AG10803 (cell line): ENCODE measurements around the gene SERPINA9.

Experiments used
- DNase-seq: peaks from one replicate; pipeline ENCODE4 v3.0.0; 2010; ENCODE audit warnings: low read depth
- H3K4me3 ChIP-seq: 2 replicates; pipeline ENCODE4 v1.5.1; 2011; ENCODE audit warnings: mild to moderate bottlenecking, low read length, control low read depth
- CTCF ChIP-seq: conservative IDR thresholded peaks from 2 replicates; pipeline ENCODE4 v1.5.1; 2011; ENCODE audit warnings: mild to moderate bottlenecking, low read length, control low read depth, inconsistent platforms

Gene SERPINA9

GRCh38 chr14:94469261-94469660 is 6.7 kb downstream of the SERPINA9 start:
- TF ChIP-seq CTCF = no peak
- no peak overlapping the region for H3K4me3 ChIP-seq
- no peak for DNase-seq

- no peak for TF ChIP-seq CTCF
- H3K4me3 ChIP-seq = no peak overlapping the region
- no peak for DNase-seq
These were observed 8.1 kb downstream of the SERPINA9 start for GRCh38 chr14:94467728-94468520.

GRCh38 chr14:94466706-94467370 is 9.2 kb downstream of the SERPINA9 start:
- H3K4me3 ChIP-seq = no peak overlapping the region
- DNase-seq = no peak
- no peak for TF ChIP-seq CTCF

- TF ChIP-seq CTCF = no peak
- no peak for DNase-seq
These were observed 11.0 kb downstream of the SERPINA9 start for GRCh38 chr14:94465042-94465441.

GRCh38 chr14:94464290-94464689 is 11.7 kb downstream of the SERPINA9 start:
- H3K4me3 ChIP-seq = no peak overlapping the region
- no peak for DNase-seq
- TF ChIP-seq CTCF = no peak

More at GRCh38 chr14:94465042-94465441, 11.0 kb downstream of the SERPINA9 start:
- no peak overlapping the region for H3K4me3 ChIP-seq

GRCh38 chr14:94462763-94463572 is 13.0 kb downstream of the SERPINA9 start:
- H3K4me3 ChIP-seq = no peak overlapping the region
- TF ChIP-seq CTCF = no peak
- DNase-seq = no peak
